Endothelial cell (in vitro differentiated cells): Measurements from ENCODE around the gene ADM2. TPM values are rescaled to one million over a fixed set of nuclear protein-coding genes. Genes with fewer than 3 reads are reported as not detected.

Experiments
- DNase-seq: peaks from one replicate; pipeline ENCODE4 v3.0.0; 2021; ENCODE audit warnings: low spot score
- H3K27ac Mint-ChIP-seq: one replicate; pipeline ENCODE4 v1.8.0; 2021; ENCODE audit warnings: mixed read lengths, inconsistent platforms; ENCODE audit not compliant: unreplicated experiment
- H3K27me3 Mint-ChIP-seq: one replicate; pipeline ENCODE4 v1.8.0; 2021; ENCODE audit warnings: mild to moderate bottlenecking, moderate library complexity, mixed read lengths, inconsistent platforms; ENCODE audit not compliant: unreplicated experiment
- H3K36me3 Mint-ChIP-seq: one replicate; pipeline ENCODE4 v1.8.0; 2021; ENCODE audit warnings: mild to moderate bottlenecking, low read depth, mixed read lengths, inconsistent platforms; ENCODE audit not compliant: unreplicated experiment
- H3K4me1 Mint-ChIP-seq: one replicate; pipeline ENCODE4 v1.8.0; 2021; ENCODE audit warnings: mild to moderate bottlenecking, mixed read lengths, inconsistent platforms; ENCODE audit not compliant: unreplicated experiment
- H3K4me3 Mint-ChIP-seq: one replicate; pipeline ENCODE4 v1.8.0; 2021; ENCODE audit warnings: mild to moderate bottlenecking, mixed read lengths, inconsistent platforms; ENCODE audit not compliant: unreplicated experiment
- H3K9me3 Mint-ChIP-seq: one replicate; pipeline ENCODE4 v1.8.0; 2021; ENCODE audit warnings: mixed read lengths, inconsistent platforms; ENCODE audit not compliant: unreplicated experiment
- CTCF ChIP-seq: fragments of 200-600 bp; sonication (generic); IDR thresholded peaks from one replicate; pipeline ENCODE4 v1.5.0; 2021; ENCODE audit warnings: antibody characterized with exemption; ENCODE audit not compliant: unreplicated experiment
- total RNA-seq: library from RNA; stranded (reverse); fragmentation: NEBNext Ultra II Directional; extraction: Animal tissue kit (Norgen Biotek cat#: 25700); gene quantifications from one replicate; pipeline ENCODE4 v1.2.1, GENCODE V29; 2021; ENCODE audit not compliant: unreplicated experiment

The ADM2 gene
- total RNA-seq, 1 donor from 2014 or later = 0.36 TPM

DNA sequence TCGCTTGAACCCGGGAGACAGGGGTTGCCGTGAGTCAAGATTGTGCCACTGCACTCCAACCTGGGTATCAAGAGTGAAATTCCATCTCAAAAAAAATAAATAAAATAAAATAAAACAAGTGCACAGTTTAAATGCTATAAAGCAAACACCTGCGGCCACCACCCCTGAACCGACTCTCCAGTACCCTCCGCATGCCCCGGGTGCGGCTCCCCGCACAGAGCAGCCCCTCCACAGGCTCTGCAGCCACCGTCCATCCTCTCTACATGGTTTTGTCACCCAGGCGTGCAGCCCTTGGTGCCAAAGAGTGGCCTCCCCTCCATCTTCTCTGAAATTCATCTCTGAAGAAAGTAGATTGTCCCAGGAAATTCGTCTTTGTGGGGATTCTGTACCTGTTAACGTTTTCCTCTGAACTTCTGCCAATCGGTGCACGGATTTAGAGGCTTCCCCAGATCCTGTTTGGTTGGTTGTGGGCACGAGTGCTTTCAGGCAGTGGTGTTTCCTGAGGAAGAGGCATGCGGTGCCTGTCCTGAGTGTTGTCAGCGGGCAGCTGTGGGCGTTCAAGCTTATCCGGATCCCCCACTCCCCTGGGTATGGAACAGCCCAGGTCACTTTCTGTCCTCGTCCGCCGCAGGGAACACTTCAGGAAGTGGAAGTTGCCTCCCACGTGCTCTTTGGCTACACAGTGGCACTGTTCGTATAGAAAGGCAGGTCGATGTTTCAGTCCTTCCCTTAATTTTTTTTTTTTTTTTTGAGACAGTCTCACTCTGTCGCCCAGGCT is 9.4 kb downstream of the ADM2 start:
- Mint-ChIP-seq H3K27me3 (peaks cover 8% of the 10 kb centered on the region), H3K4me1 (peaks cover 7% of the 10 kb centered on the region), H3K27ac (peak overlapping the region; percentile 57), H3K9me3 (no peaks in the 10 kb centered on the region), H3K4me3 (no peak overlapping the region), H3K36me3 (no peaks in the 10 kb centered on the region)
- TF ChIP-seq CTCF = no peak
- DNase-seq = peak; percentile 41

- DNase-seq = no peak
- Mint-ChIP-seq H3K9me3 (no peaks in the 10 kb centered on the region), H3K27ac (no peak overlapping the region), H3K27me3 (peaks cover 2% of the 10 kb centered on the region), H3K4me3 (no peak overlapping the region), H3K4me1 (no peaks in the 10 kb centered on the region), H3K36me3 (no peaks in the 10 kb centered on the region)
- TF ChIP-seq CTCF = no peak
These were observed 15.8 kb downstream of the ADM2 start for GRCh38 chr22:50497093-50497492.

DNA sequence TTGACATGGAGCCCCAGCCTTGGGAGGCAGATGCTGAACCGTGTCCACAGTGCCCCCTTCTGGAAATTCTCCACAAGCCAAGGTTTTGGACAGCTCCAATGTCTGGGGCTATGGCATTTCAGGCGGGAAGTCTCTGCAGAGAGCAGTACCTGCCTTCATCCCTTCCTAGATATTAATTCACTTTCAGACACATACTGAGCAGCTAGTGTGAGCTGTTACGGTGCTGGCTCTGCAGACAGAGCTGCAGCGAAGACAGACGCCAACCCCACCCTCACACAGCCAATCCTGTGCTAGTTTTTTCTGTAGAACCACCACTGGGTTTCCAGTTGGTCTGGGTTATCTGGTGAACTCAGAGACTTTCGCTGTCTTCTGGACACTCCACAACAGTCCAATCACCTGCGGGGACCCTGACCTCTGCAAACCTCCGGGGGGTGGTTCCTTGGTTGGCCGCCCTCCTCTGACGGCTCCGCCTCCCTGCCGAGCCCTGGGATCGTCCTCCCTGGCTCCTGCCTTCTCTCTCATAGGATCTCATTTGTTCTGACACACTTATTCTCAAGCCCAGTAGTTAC is 17.1 kb downstream of the ADM2 start:
- peak; percentile 73 for DNase-seq
- H3K9me3 Mint-ChIP-seq = no peaks in the 10 kb centered on the region
- H3K27ac Mint-ChIP-seq = no peak overlapping the region
- no peaks in the 10 kb centered on the region for H3K4me1 Mint-ChIP-seq
- peak; percentile 59 for TF ChIP-seq CTCF
- peaks cover 2% of the 10 kb centered on the region for H3K27me3 Mint-ChIP-seq
- no peak overlapping the region for H3K4me3 Mint-ChIP-seq
- no peaks in the 10 kb centered on the region for H3K36me3 Mint-ChIP-seq

- Mint-ChIP-seq H3K27ac (peak overlapping the region; percentile 70), H3K9me3 (no peaks in the 10 kb centered on the region), H3K36me3 (no peaks in the 10 kb centered on the region), H3K4me3 (no peak overlapping the region), H3K27me3 (peaks cover 2% of the 10 kb centered on the region), H3K4me1 (no peaks in the 10 kb centered on the region)
- TF ChIP-seq CTCF = no peak
- DNase-seq = no peak
These were observed 19.1 kb downstream of the ADM2 start for GRCh38 chr22:50500452-50500851.

GRCh38 chr22:50502096-50502495 is 20.8 kb downstream of the ADM2 start:
- no peaks in the 10 kb centered on the region for H3K36me3 Mint-ChIP-seq
- no peak overlapping the region for H3K27ac Mint-ChIP-seq
- H3K27me3 Mint-ChIP-seq = peaks cover 2% of the 10 kb centered on the region
- no peaks in the 10 kb centered on the region for H3K9me3 Mint-ChIP-seq
- TF ChIP-seq CTCF = no peak
- H3K4me3 Mint-ChIP-seq = no peak overlapping the region
- no peak for DNase-seq
- peaks cover under 1% of the 10 kb centered on the region for H3K4me1 Mint-ChIP-seq
